Measurements from ENCODE around the gene HDAC1.
A peak's percentile ranks its signal among the peaks of the same experiment; 100 is the strongest.

HDAC1 gene

GRCh38 chr1:32330558-32331151 lies 38.8 kb downstream of the HDAC1 start:
- no peak for DNase-seq (ENCODE audit: low read depth)

GRCh38 chr1:32331549-32331948 lies 39.7 kb downstream of the HDAC1 start:
- no peak for DNase-seq (ENCODE audit: low read depth)

- DNase-seq (ENCODE audit: low read depth): no peak
Observed at GRCh38 chr1:32332290-32333079, 40.6 kb downstream of the HDAC1 start.

GRCh38 chr1:32333251-32333963 lies 41.5 kb downstream of the HDAC1 start:
- no peak for DNase-seq (ENCODE audit: low read depth)

- no peak for DNase-seq (ENCODE audit: low read depth)
Observed at GRCh38 chr1:32334274-32334861, 42.5 kb downstream of the HDAC1 start.

GRCh38 chr1:32334864-32335534 lies 43.1 kb downstream of the HDAC1 start:
- DNase-seq (ENCODE audit: low read depth): peak; percentile 61

GRCh38 chr1:32335535-32335789 lies 43.6 kb downstream of the HDAC1 start:
- no peak for DNase-seq (ENCODE audit: low read depth)

GRCh38 chr1:32335790-32336590 lies 44.1 kb downstream of the HDAC1 start, which contains the start of gene MARCKSL1:
TSS of gene MARCKSL1 (minus strand) at chr1:32336233. CDS start at chr1:32336033, 200 bp downstream.
- DNase-seq (ENCODE audit: low read depth): peak; percentile 81

- DNase-seq (ENCODE audit: low read depth): no peak
Observed at GRCh38 chr1:32336591-32336932, 44.7 kb downstream of the HDAC1 start.

- DNase-seq (ENCODE audit: low read depth): peak; percentile 52
Observed at GRCh38 chr1:32336963-32337675, 45.2 kb downstream of the HDAC1 start.

GRCh38 chr1:32337855-32338636 lies 46.2 kb downstream of the HDAC1 start:
- DNase-seq (ENCODE audit: low read depth): no peak

GRCh38 chr1:32338637-32339145 lies 46.8 kb downstream of the HDAC1 start:
- DNase-seq (ENCODE audit: low read depth): no peak

GRCh38 chr1:32339363-32339978 lies 47.6 kb downstream of the HDAC1 start:
- DNase-seq (ENCODE audit: low read depth): no peak

- no peak for DNase-seq (ENCODE audit: low read depth)
Observed at GRCh38 chr1:32341186-32341757, 49.4 kb downstream of the HDAC1 start.

GRCh38 chr1:32341971-32342370 lies 50.1 kb downstream of the HDAC1 start:
- DNase-seq (ENCODE audit: low read depth): no peak

- no peak for DNase-seq (ENCODE audit: low read depth)
Observed at GRCh38 chr1:32342704-32343103, 50.8 kb downstream of the HDAC1 start.

GRCh38 chr1:32345289-32345827 lies 53.5 kb downstream of the HDAC1 start:
- no peak for DNase-seq (ENCODE audit: low read depth)

GRCh38 chr1:32346532-32347157 lies 54.8 kb downstream of the HDAC1 start:
- DNase-seq (ENCODE audit: low read depth): no peak
